Stimulated activated naive CD4-positive, alpha-beta T cell (primary cell): ENCODE data around the gene FRRS1L.

ENCODE experiments used
- DNase-seq, 6 experiments: peaks; one replicate each; lab custom pipeline; 2025; lab: John Stamatoyannopoulos, UW

Gene FRRS1L

GRCh38 chr9:109176386-109176785 is 9.3 kb upstream of the FRRS1L start:
- no peak for DNase-seq

- DNase-seq: no peak
These were observed 5.9 kb upstream of the FRRS1L start for GRCh38 chr9:109172935-109173334.

- no peak for DNase-seq
These were observed 4.9 kb upstream of the FRRS1L start for GRCh38 chr9:109171926-109172325.

GRCh38 chr9:109168170-109168569 is 1.1 kb upstream of the FRRS1L start:
- DNase-seq: no peak

GRCh38 chr9:109167716-109168115 is 667 bp upstream of the FRRS1L start:
- DNase-seq: no peak

GRCh38 chr9:109166171-109166770 is 778 bp downstream of the FRRS1L start:
- DNase-seq: no peak

GRCh38 chr9:109164042-109164441 is 3.0 kb downstream of the FRRS1L start:
- DNase-seq: no peak

- no peak for DNase-seq
These were observed 3.9 kb downstream of the FRRS1L start for GRCh38 chr9:109163194-109163593.

GRCh38 chr9:109162677-109163076 is 4.4 kb downstream of the FRRS1L start:
- no peak for DNase-seq

- no peak for DNase-seq
These were observed 5.6 kb downstream of the FRRS1L start for GRCh38 chr9:109161471-109161870.

- DNase-seq: no peak
These were observed 7.5 kb downstream of the FRRS1L start for GRCh38 chr9:109159583-109159982.

GRCh38 chr9:109158651-109159050 is 8.4 kb downstream of the FRRS1L start:
- DNase-seq: no peak

- DNase-seq: no peak
These were observed 10.3 kb downstream of the FRRS1L start for GRCh38 chr9:109156708-109157107.

- no peak for DNase-seq
These were observed 16.0 kb downstream of the FRRS1L start for GRCh38 chr9:109150925-109151545.

- no peak for DNase-seq
These were observed 17.3 kb downstream of the FRRS1L start for GRCh38 chr9:109149722-109150121.

GRCh38 chr9:109149089-109149488 is 18.0 kb downstream of the FRRS1L start:
- no peak for DNase-seq

GRCh38 chr9:109145051-109145450 is 22.0 kb downstream of the FRRS1L start:
- DNase-seq: no peak

- no peak for DNase-seq
These were observed 23.0 kb downstream of the FRRS1L start for GRCh38 chr9:109143881-109144562.

- no peak for DNase-seq
These were observed 25.7 kb downstream of the FRRS1L start for GRCh38 chr9:109141375-109141774.

- DNase-seq: no peak
These were observed 27.2 kb downstream of the FRRS1L start for GRCh38 chr9:109139851-109140250.

- DNase-seq: no peak
These were observed 28.6 kb downstream of the FRRS1L start for GRCh38 chr9:109138421-109138820.

- no peak for DNase-seq
These were observed 32.9 kb downstream of the FRRS1L start for GRCh38 chr9:109134167-109134578.

GRCh38 chr9:109133533-109133932 is 33.5 kb downstream of the FRRS1L start:
- no peak for DNase-seq
